Adrenal gland (tissue), 12 donors: ENCODE data around the gene IPMK. TPM values are rescaled to one million over a fixed set of nuclear protein-coding genes. Genes with fewer than 3 reads are reported as not detected.

ENCODE experiments used
- DNase-seq, 7 donors: peaks; one replicate each; pipeline ENCODE4 v3.0.0-alpha.2; 2019 to 2020
- H3K27ac ChIP-seq, 5 donors: fragments of 200-600 bp; sonication (generic) in 4 of 5; 1 replicate in 3 of 5; 2 replicates in 2 of 5; pipeline versions ENCODE4 v1.5.1 to v1.8.0; 2016 to 2020; ENCODE audit warnings: mild to moderate bottlenecking in 1 of 5
- H3K27me3 ChIP-seq: fragments of 200-600 bp; 2 replicates; pipeline ENCODE4 v1.8.0; 2021
- H3K36me3 ChIP-seq, 2 donors: fragments of 200-600 bp; replicated peaks in 1 of 2; 1 replicate in 1 of 2; 2 replicates in 1 of 2; pipeline versions ENCODE4 v1.5.1 to v1.8.0; 2018 to 2022
- H3K4me1 ChIP-seq, 2 donors: fragments of 200-600 bp; replicated peaks in 1 of 2; 1 replicate in 1 of 2; 2 replicates in 1 of 2; pipeline versions ENCODE4 v1.5.1 to v1.8.0; 2018 to 2021
- H3K4me3 ChIP-seq, 4 donors: fragments of 200-600 bp; sonication (generic) in 3 of 4; one replicate each; pipeline ENCODE4 v1.5.1; 2016 to 2018
- H3K9me3 ChIP-seq, 3 donors: fragments of 200-600 bp; sonication (generic) in 1 of 3; replicated peaks in 1 of 3; 1 replicate in 2 of 3; 2 replicates in 1 of 3; pipeline versions ENCODE4 v1.5.1 to v1.8.0; 2016 to 2021
- POLR2A ChIP-seq, 2 donors: fragments of 450-650 bp; IDR thresholded peaks; one replicate each; pipeline ENCODE4 v1.6.1; 2017; ENCODE audit warnings: antibody characterized with exemption in 2 of 2, mild to moderate bottlenecking in 2 of 2, moderate library complexity in 1 of 2
- WGBS, 4 donors: extraction: QIAGEN DNeasy Blood & Tissue Kit in 2 of 4; methylation state at CpG; one replicate each; pipeline versions ENCODE4 v1.1.5 to v1.1.7; 2013 to 2017; 5-methylcytosine and 5-hydroxymethylcytosine counted together
- intact Hi-C, 2 donors: fragments of 100-400 bp; cut with DNase I; formaldehyde crosslinking; loops; one replicate each; pipeline versions ENCODE4 v1.14.1 to v1.15.0; 2022 to 2023
- polyA plus RNA-seq, 3 donors: library from polyadenylated mRNA; stranded (reverse); fragments of 200-250 nt in 2 of 3; fragments of 350-450 nt in 1 of 3; fragmentation: Illumina TruSeq in 1 of 3; extraction: RNeasy Lipid Tissue Mini Kit (QIAGEN cat#74804) in 1 of 3; gene quantifications; one replicate each; pipeline ENCODE4 v1.2.3, GENCODE V29; 2013 to 2014
- total RNA-seq, 9 donors: library from RNA; depleted of rRNA in 4 of 9; stranded (reverse); fragments of >200 nt in 4 of 9; fragments of 120-200 nt in 1 of 9; fragmentation: NEBNext Ultra II Directional in 1 of 9; extraction: Animal tissue kit (Norgen Biotek cat#: 25700) in 1 of 9; gene quantifications; one replicate each; pipeline versions ENCODE4 v1.1.0 to v1.2.4, GENCODE V29; 2013 to 2023
- TF ChIP-seq, protein P1 (sequence below), 6 experiments: fragments of 450-650 bp in 4 of 6; fragments of 200-600 bp in 2 of 6; sonication (generic) in 1 of 6; IDR thresholded peaks; 1 replicate in 5 of 6; 2 replicates in 1 of 6; pipeline versions ENCODE4 v1.5.1 to v1.8.0; 2016 to 2021; ENCODE audit warnings: antibody characterized with exemption in 6 of 6, mild to moderate bottlenecking in 2 of 6, moderate library complexity in 1 of 6
- donor health status: healthy with polysubstance abuse.
- donor health status: Bipolar disorder and iron deficiency.
- donor health status: DM: yes; HTN: yes; CAD: no.
- donor health status: DM: no; HTN: no; CAD: no.
- donor health status: DM: no; HTN: no; CAD: no.
- donor health status: DM: yes; HTN: yes; CAD: no.

Gene IPMK
- total and polyA plus RNA-seq, 12 donors = 1.0 to 6.6 (median 4.8) TPM

DNA sequence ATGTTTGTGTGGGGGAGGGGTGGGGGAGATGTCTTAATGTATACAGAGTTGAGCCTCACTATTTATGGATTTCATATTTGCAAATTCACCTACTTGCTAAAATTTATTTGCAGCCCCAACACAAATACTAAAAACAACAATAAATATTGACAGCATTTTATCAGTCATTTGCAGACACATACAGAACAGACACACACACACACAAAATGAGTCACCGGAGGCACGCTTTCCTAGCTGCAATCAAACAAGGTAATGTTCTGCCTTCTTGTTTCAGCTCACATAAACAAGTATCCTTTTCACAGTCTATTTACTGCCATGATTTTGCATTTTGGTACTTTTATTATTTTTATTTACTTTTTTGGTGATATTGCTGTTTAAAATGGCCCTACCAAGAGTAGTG, 88.5 kb downstream of the IPMK start:
- no peaks in the 10 kb centered on the region for H3K4me1 ChIP-seq
- no peak for DNase-seq
- H3K27me3 ChIP-seq = no peaks in the 10 kb centered on the region
- no peak overlapping the region for H3K27ac ChIP-seq
- 56 to 78% (median 62%) methylated on average over 2 of the region's 2 CpGs for WGBS, 4 donors
- no peaks in the 10 kb centered on the region for H3K9me3 ChIP-seq
- no peak overlapping the region for H3K4me3 ChIP-seq
- H3K36me3 ChIP-seq = no peaks in the 10 kb centered on the region
- no peak for TF ChIP-seq POLR2A (IDR thresholded peaks at IDR 0.05)
- TF ChIP-seq, protein P1, sequence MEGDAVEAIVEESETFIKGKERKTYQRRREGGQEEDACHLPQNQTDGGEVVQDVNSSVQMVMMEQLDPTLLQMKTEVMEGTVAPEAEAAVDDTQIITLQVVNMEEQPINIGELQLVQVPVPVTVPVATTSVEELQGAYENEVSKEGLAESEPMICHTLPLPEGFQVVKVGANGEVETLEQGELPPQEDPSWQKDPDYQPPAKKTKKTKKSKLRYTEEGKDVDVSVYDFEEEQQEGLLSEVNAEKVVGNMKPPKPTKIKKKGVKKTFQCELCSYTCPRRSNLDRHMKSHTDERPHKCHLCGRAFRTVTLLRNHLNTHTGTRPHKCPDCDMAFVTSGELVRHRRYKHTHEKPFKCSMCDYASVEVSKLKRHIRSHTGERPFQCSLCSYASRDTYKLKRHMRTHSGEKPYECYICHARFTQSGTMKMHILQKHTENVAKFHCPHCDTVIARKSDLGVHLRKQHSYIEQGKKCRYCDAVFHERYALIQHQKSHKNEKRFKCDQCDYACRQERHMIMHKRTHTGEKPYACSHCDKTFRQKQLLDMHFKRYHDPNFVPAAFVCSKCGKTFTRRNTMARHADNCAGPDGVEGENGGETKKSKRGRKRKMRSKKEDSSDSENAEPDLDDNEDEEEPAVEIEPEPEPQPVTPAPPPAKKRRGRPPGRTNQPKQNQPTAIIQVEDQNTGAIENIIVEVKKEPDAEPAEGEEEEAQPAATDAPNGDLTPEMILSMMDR (IDR thresholded peaks at IDR 0.05) = no peak
- intact Hi-C loops = loop anchor here (2.0 to 10.0 kb wide), 3 partner anchors 112 to 216 kb away; no protein-coding TSS in a partner anchor

DNA sequence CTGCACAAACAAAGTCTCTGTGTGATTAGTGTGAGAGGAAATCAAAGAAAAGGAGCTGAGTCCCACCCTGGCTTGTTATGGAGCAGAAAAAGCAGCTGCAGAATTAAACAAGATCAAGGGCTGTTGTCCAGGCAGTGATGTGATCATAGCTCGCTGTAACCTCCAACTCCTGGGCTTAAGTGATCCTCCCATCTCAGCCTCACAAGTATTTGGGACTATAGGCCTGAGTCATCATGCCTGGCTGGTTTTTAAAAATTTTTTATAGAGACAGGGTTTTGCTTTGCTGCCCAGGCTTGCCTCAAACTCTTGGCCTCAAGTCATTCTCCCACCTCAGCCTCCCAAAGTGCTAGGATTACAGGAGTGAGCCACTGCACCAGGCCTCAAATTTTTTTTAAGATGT, 88.9 kb downstream of the IPMK start:
- no peak for TF ChIP-seq POLR2A (IDR thresholded peaks at IDR 0.05)
- TF ChIP-seq, protein P1 (IDR thresholded peaks at IDR 0.05) = no peak
- Histone ChIP-seq H3K27me3 (no peaks in the 10 kb centered on the region), H3K9me3 (no peaks in the 10 kb centered on the region), H3K27ac (no peak overlapping the region), H3K4me1 (no peaks in the 10 kb centered on the region), H3K4me3 (no peak overlapping the region), H3K36me3 (no peaks in the 10 kb centered on the region)
- DNase-seq = no peak
- WGBS, 4 donors = 0 to 85% (median 73%) methylated on average over 1 of the region's 1 CpG
- intact Hi-C loops = loop anchor here (2.0 to 10.0 kb wide), 3 partner anchors 112 to 216 kb away; no protein-coding TSS in a partner anchor

DNA sequence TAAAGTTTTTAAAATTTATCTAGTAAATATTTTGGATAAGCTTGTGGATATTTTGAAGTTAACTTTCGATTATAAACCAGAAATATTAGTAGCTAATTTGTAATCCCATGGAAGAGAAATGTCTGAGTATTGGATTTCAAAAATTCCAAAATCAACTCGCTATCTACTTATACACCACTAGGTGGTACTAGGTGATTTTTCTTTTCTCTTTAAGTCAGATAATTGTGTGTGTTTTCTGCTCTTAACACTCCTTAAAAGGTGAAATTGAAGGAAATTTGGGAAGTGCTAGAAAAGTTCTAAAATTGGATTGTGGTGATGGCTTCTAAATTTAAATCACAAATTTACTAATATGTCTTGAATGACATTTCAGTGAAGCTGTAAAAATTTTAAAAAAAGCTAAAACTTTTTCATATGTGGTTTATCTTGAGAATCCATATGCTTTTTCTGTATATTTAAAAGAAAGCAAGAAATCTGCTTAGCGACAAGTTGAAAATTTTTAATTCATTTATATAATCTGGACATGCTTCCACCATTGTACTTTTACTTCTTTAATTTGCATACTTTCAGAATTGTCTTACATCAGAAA, 90.2 kb downstream of the IPMK start:
- DNase-seq = no peak
- no peak overlapping the region for H3K27ac ChIP-seq
- TF ChIP-seq, protein P1 (IDR thresholded peaks at IDR 0.05) = peak; percentile 47 to 80 (median 72)
- no peak for TF ChIP-seq POLR2A (IDR thresholded peaks at IDR 0.05)
- H3K9me3 ChIP-seq = no peaks in the 10 kb centered on the region
- H3K27me3 ChIP-seq = no peaks in the 10 kb centered on the region
- WGBS, 4 donors = 14 to 21% (median 18%) methylated on average over 3 of the region's 3 CpGs
- H3K4me1 ChIP-seq = no peaks in the 10 kb centered on the region
- intact Hi-C loops = loop anchor here (5.0 to 10.0 kb wide), 2 partner anchors 115 to 217 kb away; no protein-coding TSS in a partner anchor
- H3K4me3 ChIP-seq = no peak overlapping the region
- H3K36me3 ChIP-seq = no peaks in the 10 kb centered on the region

DNA sequence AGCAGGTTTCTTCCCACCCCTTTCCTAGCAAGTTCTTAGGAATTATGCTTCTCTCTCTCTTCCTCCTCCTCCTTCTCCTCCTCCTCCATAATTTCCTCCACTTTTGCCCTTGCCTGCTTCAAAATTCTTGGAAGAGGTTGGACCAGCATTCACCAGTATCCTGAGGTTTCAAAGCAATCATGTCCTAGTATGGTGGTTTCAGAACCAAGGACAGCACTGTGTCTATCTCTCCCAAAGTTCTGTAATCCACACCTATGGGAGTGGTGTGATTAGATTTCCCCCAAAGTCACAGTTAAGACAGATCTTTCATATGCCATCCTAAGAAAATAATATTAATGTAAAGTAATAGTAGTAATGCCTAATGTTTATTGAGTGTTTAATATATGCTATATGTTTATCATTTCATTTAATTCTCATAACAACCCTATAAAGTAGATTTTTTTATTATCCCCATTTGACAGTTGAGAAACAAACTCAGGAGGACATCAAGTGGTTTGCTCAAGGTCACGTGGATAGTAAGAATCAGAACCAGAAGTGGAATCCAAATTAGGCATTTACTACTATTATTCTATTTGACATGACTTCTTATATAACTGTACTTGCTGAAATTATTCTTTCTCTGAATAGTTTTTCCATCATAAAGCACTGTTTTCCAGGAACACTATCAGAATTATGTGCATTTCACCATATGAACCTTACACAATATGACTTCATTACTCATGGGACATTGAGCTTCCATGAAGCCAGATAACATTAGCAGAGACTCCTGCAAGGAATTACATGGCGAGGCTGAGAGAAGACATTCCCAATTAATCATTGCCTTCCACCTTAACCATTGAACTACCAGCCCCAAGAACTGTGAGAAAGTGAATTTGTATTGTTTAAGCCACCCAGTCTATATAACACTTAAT, 91.4 kb downstream of the IPMK start:
- H3K4me3 ChIP-seq = no peak overlapping the region
- TF ChIP-seq, protein P1 (IDR thresholded peaks at IDR 0.05) = no peak
- TF ChIP-seq POLR2A (IDR thresholded peaks at IDR 0.05) = no peak
- intact Hi-C loops = loop anchor here (5.0 to 10.0 kb wide), 2 partner anchors 116 to 219 kb away; no protein-coding TSS in a partner anchor
- H3K27me3 ChIP-seq = no peaks in the 10 kb centered on the region
- no peaks in the 10 kb centered on the region for H3K36me3 ChIP-seq
- no peaks in the 10 kb centered on the region for H3K4me1 ChIP-seq
- WGBS, 4 donors = 6 to 20% (median 11%) methylated on average over 2 of the region's 2 CpGs
- no peaks in the 10 kb centered on the region for H3K9me3 ChIP-seq
- no peak for DNase-seq
- H3K27ac ChIP-seq = no peak overlapping the region
